OCI-LY1 (cell line): ENCODE measurements around the gene TAL2.

ENCODE experiments used
- CTCF ChIP-seq: fragments of 200-600 bp; sonication (generic), shearing (Covaris generic); IDR thresholded peaks from 2 replicates; pipeline ENCODE4 v1.5.1; 2017; ENCODE audit warnings: mild to moderate bottlenecking, antibody characterized with exemption, low read length, moderate library complexity, mixed read lengths
- EZH2 ChIP-seq: fragments of 200-600 bp; sonication (generic), shearing (Covaris generic); IDR thresholded peaks from 2 replicates; pipeline ENCODE4 v1.8.0; 2017; ENCODE audit warnings: borderline replicate concordance, mixed run types, mild to moderate bottlenecking, antibody characterized with exemption, low read length, moderate library complexity, mixed read lengths

GRCh38 chr9:105667867-105668266 is 5.6 kb downstream of the TAL2 start:
- no peak for TF ChIP-seq CTCF
- no peak for TF ChIP-seq EZH2
